HepG2 (cell line): ENCODE measurements around the gene COPS7A. TPM values are rescaled to one million over a fixed set of nuclear protein-coding genes. Genes with fewer than 3 reads are reported as not detected.

Experiments used
- BRD4 ChIP-seq: sonication (generic); formaldehyde crosslinking; IDR thresholded peaks from 2 replicates; pipeline ENCODE4 v1.4.0; 2020; ENCODE audit warnings: missing genetic modification reagents
- CBFB ChIP-seq: sonication (generic); formaldehyde crosslinking; IDR thresholded peaks from 2 replicates; pipeline ENCODE4 v1.4.0; 2020; ENCODE audit warnings: missing genetic modification reagents
- CHD2 ChIP-seq: IDR thresholded peaks from 2 replicates; pipeline ENCODE4 v1.6.1; 2011; ENCODE audit warnings: low read depth, low read length, improper control_type of control experiment
- CREB1 ChIP-seq, 2 experiments: fragments of 450-650 bp in 1 of 2; IDR thresholded peaks; 2 replicates each; pipeline ENCODE4 v1.6.1; 2016 to 2017; ENCODE audit warnings: control low read depth in 1 of 2, mild to moderate bottlenecking in 1 of 2, missing compliant biosample characterization in 1 of 2, missing genetic modification characterization in 1 of 2
- DBP ChIP-seq: sonication (generic); formaldehyde crosslinking; IDR thresholded peaks from 2 replicates; pipeline ENCODE4 v1.4.0; 2020; ENCODE audit warnings: missing genetic modification reagents; ENCODE audit errors: not compliant biosample characterization
- FOXC1 ChIP-seq: sonication (generic); formaldehyde crosslinking; IDR thresholded peaks from 2 replicates; pipeline ENCODE4 v1.8.0; 2022; ENCODE audit warnings: mild to moderate bottlenecking, missing genetic modification reagents, borderline replicate concordance
- HDAC6 ChIP-seq: fragments of 200-600 bp; sonication (generic); IDR thresholded peaks from 2 replicates; pipeline ENCODE4 v1.7.0; 2017; ENCODE audit warnings: mild to moderate bottlenecking, antibody characterized with exemption, low read length, low read depth
- JARID2 ChIP-seq: sonication (generic); formaldehyde crosslinking; IDR thresholded peaks from 2 replicates; pipeline ENCODE4 v1.8.1; 2023; ENCODE audit warnings: missing genetic modification reagents, inconsistent platforms; ENCODE audit not compliant: insufficient replicate concordance
- MEIS1 ChIP-seq: sonication (generic); formaldehyde crosslinking; IDR thresholded peaks from 2 replicates; pipeline ENCODE4 v1.9.0; 2021; ENCODE audit warnings: mild to moderate bottlenecking, missing genetic modification reagents, moderate library complexity, borderline replicate concordance
- MYPOP ChIP-seq: sonication (generic); formaldehyde crosslinking; IDR thresholded peaks from 2 replicates; pipeline ENCODE4 v1.8.1; 2023; ENCODE audit warnings: mild to moderate bottlenecking, moderate library complexity, missing genetic modification reagents
- PBX2 ChIP-seq: IDR thresholded peaks from 2 replicates; pipeline ENCODE4 v1.6.1; 2016; ENCODE audit warnings: control low read depth
- PITX1 ChIP-seq: sonication (generic); formaldehyde crosslinking; IDR thresholded peaks from 2 replicates; pipeline ENCODE4 v1.5.1; 2020; ENCODE audit warnings: mild to moderate bottlenecking, missing genetic modification reagents
- PLRG1 ChIP-seq: fragments of 450-650 bp; conservative IDR thresholded peaks from 2 replicates; pipeline ENCODE4 v1.6.1; 2016
- PPARG ChIP-seq: conservative IDR thresholded peaks from 2 replicates; pipeline ENCODE4 v1.6.1; 2016; ENCODE audit warnings: missing biosample characterization, missing genetic modification reagents
- SIX4 ChIP-seq: sonication (generic); formaldehyde crosslinking; IDR thresholded peaks from 2 replicates; pipeline ENCODE4 v1.4.0; 2020; ENCODE audit warnings: missing genetic modification reagents
- ZBTB20 ChIP-seq: sonication (generic); formaldehyde crosslinking; IDR thresholded peaks from 2 replicates; pipeline ENCODE4 v1.8.1; 2023; ENCODE audit warnings: missing genetic modification reagents, low read depth, mild to moderate bottlenecking, borderline replicate concordance
- ZNF232 ChIP-seq: sonication (generic); formaldehyde crosslinking; IDR thresholded peaks from 2 replicates; pipeline ENCODE4 v1.4.0; 2020; ENCODE audit warnings: missing genetic modification reagents, borderline replicate concordance
- ZNF3 ChIP-seq: IDR thresholded peaks from 2 replicates; pipeline ENCODE4 v1.7.0; 2017; ENCODE audit warnings: inconsistent platforms
- ZNF564 ChIP-seq: sonication (generic); formaldehyde crosslinking; IDR thresholded peaks from 2 replicates; pipeline ENCODE4 v1.8.1; 2023; ENCODE audit warnings: mild to moderate bottlenecking, missing genetic modification reagents
- ZNF724P ChIP-seq: sonication (generic); formaldehyde crosslinking; IDR thresholded peaks from 2 replicates; pipeline ENCODE4 v1.8.0; 2022; ENCODE audit warnings: missing genetic modification reagents, borderline replicate concordance
- polyA plus RNA-seq, 8 experiments: library from polyadenylated mRNA; depleted of rRNA in 3 of 8; stranded (reverse) in 7 of 8; unstranded in 1 of 8; fragments of >200 nt; fragmentation: Illumina TruSeq in 4 of 8; extraction: Trizol in 4 of 8; gene quantifications; 2 replicates each; pipeline versions ENCODE4 v1.2.1 to v1.2.3, GENCODE V29; 2011 to 2016; ENCODE audit warnings: low read depth in 4 of 8, missing spikeins in 1 of 8, mixed read lengths in 1 of 8; ENCODE audit not compliant: insufficient read depth in 1 of 8
- total RNA-seq, 5 experiments: library from RNA; depleted of rRNA; stranded (reverse); fragments of >200 nt; fragmentation: Illumina TruSeq; extraction: Trizol; gene quantifications; 2 replicates each; pipeline ENCODE4 v1.2.3, GENCODE V29; 2016; ENCODE audit warnings: low read depth in 1 of 5

Gene COPS7A
- total and polyA plus RNA-seq, 2 of the 13 experiments (the other 11 are each of a cell fraction or from before 2014, with no cell fraction given), result 40.0 to 73.6 TPM

- TF ChIP-seq PBX2, result no peak
- TF ChIP-seq PITX1, result peak; percentile 84; the same call in 1 of the 2 replicates
- peak; percentile 83; the same call in 1 of the 2 replicates for TF ChIP-seq FOXC1 (CRISPR knock-in tag)
- no peak for TF ChIP-seq PPARG (CRISPR knock-in tag)
- TF ChIP-seq MEIS1, result no peak; the same call in 1 of the 2 replicates
- 0 out of 2 replicates have a peak, but pooled peaks have one; percentile 40 for TF ChIP-seq MYPOP
- no peak for TF ChIP-seq ZNF3 (CRISPR knock-in tag)
- TF ChIP-seq ZBTB20 (CRISPR knock-in tag), result 0 out of 2 replicates have a peak, but pooled peaks have one; percentile 59
- peak; percentile 73 for TF ChIP-seq CBFB
- TF ChIP-seq DBP, result no peak
- TF ChIP-seq CREB1 (IDR thresholded peaks at IDR 0.05), result 0 out of 2 replicates have a peak, but pooled peaks have one; percentile 6
- 0 out of 2 replicates have a peak, but pooled peaks have one; percentile 15 for TF ChIP-seq CREB1 (CRISPR knock-in tag; IDR thresholded peaks at IDR 0.05)
- no peak for TF ChIP-seq ZNF232 (CRISPR knock-in tag)
- no peak; the same call in 1 of the 2 replicates for TF ChIP-seq ZNF564 (CRISPR knock-in tag)
- TF ChIP-seq CHD2, result no peak
- TF ChIP-seq JARID2 (CRISPR knock-in tag), result peak; percentile 77
- TF ChIP-seq BRD4, result 0 out of 2 replicates have a peak, but pooled peaks have one; percentile 76
- TF ChIP-seq PLRG1, result no peak
- 0 out of 2 replicates have a peak, but pooled peaks have one; percentile 11 for TF ChIP-seq SIX4 (CRISPR knock-in tag)
- TF ChIP-seq ZNF724P (CRISPR knock-in tag), result peak; percentile 86; the same call in 1 of the 2 replicates
- no peak for TF ChIP-seq HDAC6
Observed at GRCh38 chr12:6778574-6779550, 55.0 kb downstream of the COPS7A start (continued).
